Trophoblast cell (in vitro differentiated cells and primary cell): ENCODE data around the gene CTIF.

Experiments used
- DNase-seq, 2 donors: peaks; one replicate each; pipeline ENCODE4 v3.0.0-alpha.2; 2016
- H2AFZ ChIP-seq: 2 replicates; pipeline ENCODE4 v1.6.1; 2013; ENCODE audit warnings: low read length, moderate library complexity, mild to moderate bottlenecking; ENCODE audit not compliant: insufficient read depth, poor library complexity
- H2AK5ac ChIP-seq: 2 replicates; pipeline ENCODE4 v1.6.1; 2013; ENCODE audit warnings: mild to moderate bottlenecking, low read length
- H2BK120ac ChIP-seq: 2 replicates; pipeline ENCODE4 v1.6.1; 2013; ENCODE audit warnings: low read length, mild to moderate bottlenecking, moderate library complexity; ENCODE audit not compliant: insufficient read depth, poor library complexity
- H2BK12ac ChIP-seq: 2 replicates; pipeline ENCODE4 v1.6.1; 2013; ENCODE audit warnings: mild to moderate bottlenecking, low read length, moderate library complexity
- H2BK5ac ChIP-seq: 2 replicates; pipeline ENCODE4 v1.6.1; 2013; ENCODE audit warnings: low read length, low read depth, moderate library complexity, mild to moderate bottlenecking; ENCODE audit not compliant: poor library complexity
- H3K14ac ChIP-seq: 2 replicates; pipeline ENCODE4 v1.6.1; 2013; ENCODE audit warnings: mild to moderate bottlenecking, low read length
- H3K18ac ChIP-seq: 2 replicates; pipeline ENCODE4 v1.6.1; 2013; ENCODE audit warnings: mild to moderate bottlenecking, low read length
- H3K23ac ChIP-seq: 2 replicates; pipeline ENCODE4 v1.6.1; 2013; ENCODE audit warnings: low read length
- H3K27ac ChIP-seq: 2 replicates; pipeline ENCODE4 v1.5.1; 2013; ENCODE audit warnings: low read depth, mild to moderate bottlenecking, inconsistent platforms, low read length, moderate library complexity
- H3K27me3 ChIP-seq: 2 replicates; pipeline ENCODE4 v1.6.1; 2013; ENCODE audit warnings: inconsistent platforms, mild to moderate bottlenecking, low read length, moderate library complexity; ENCODE audit not compliant: insufficient read depth
- H3K36me3 ChIP-seq, 2 experiments: 1 replicate in 1 of 2; 2 replicates in 1 of 2; pipeline ENCODE4 v1.6.1; 2013; ENCODE audit warnings: low read length in 2 of 2, mild to moderate bottlenecking in 2 of 2, moderate library complexity in 1 of 2; ENCODE audit not compliant: insufficient read depth in 2 of 2, control insufficient read depth in 1 of 2
- H3K4ac ChIP-seq: 2 replicates; pipeline ENCODE4 v1.6.1; 2013; ENCODE audit warnings: low read depth, mild to moderate bottlenecking, low read length, moderate library complexity
- H3K4me1 ChIP-seq, 2 experiments: 1 replicate in 1 of 2; 2 replicates in 1 of 2; pipeline ENCODE4 v1.6.1; 2013; ENCODE audit warnings: low read length in 2 of 2, mild to moderate bottlenecking in 2 of 2, moderate library complexity in 1 of 2; ENCODE audit not compliant: insufficient read depth in 2 of 2, control insufficient read depth in 1 of 2
- H3K4me2 ChIP-seq: 2 replicates; pipeline ENCODE4 v1.6.1; 2013; ENCODE audit warnings: inconsistent platforms, mild to moderate bottlenecking, low read length, moderate library complexity
- H3K4me3 ChIP-seq: 2 replicates; pipeline ENCODE4 v1.5.1; 2013; ENCODE audit warnings: mild to moderate bottlenecking, low read depth, low read length, inconsistent platforms
- H3K79me1 ChIP-seq: one replicate; pipeline ENCODE4 v1.6.1; 2013; ENCODE audit warnings: low read length
- H3K79me2 ChIP-seq: 2 replicates; pipeline ENCODE4 v1.6.1; 2013; ENCODE audit warnings: low read length, mild to moderate bottlenecking; ENCODE audit not compliant: control insufficient read depth, insufficient read depth, poor library complexity
- H3K9ac ChIP-seq: 2 replicates; pipeline ENCODE4 v1.6.1; 2013; ENCODE audit warnings: mild to moderate bottlenecking, low read length
- H3K9me3 ChIP-seq: 2 replicates; pipeline ENCODE4 v1.6.1; 2013; ENCODE audit warnings: low read depth, mild to moderate bottlenecking, control low read depth, inconsistent platforms, low read length; ENCODE audit not compliant: insufficient read depth
- H4K12ac ChIP-seq: 2 replicates; pipeline ENCODE4 v1.6.1; 2013; ENCODE audit warnings: low read depth, mild to moderate bottlenecking, low read length, moderate library complexity
- H4K8ac ChIP-seq: 2 replicates; pipeline ENCODE4 v1.6.1; 2013; ENCODE audit warnings: low read depth, mild to moderate bottlenecking, low read length, moderate library complexity
- H4K91ac ChIP-seq: one replicate; pipeline ENCODE4 v1.6.1; 2013; ENCODE audit warnings: low read depth, mild to moderate bottlenecking, low read length, moderate library complexity
- WGBS: extraction: QIAGEN DNeasy Blood & Tissue Kit; methylation state at CpG from one replicate; pipeline ENCODE4 v1.1.7; 2013; ENCODE audit warnings: missing lambda C conversion rate; ENCODE audit not compliant: insufficient read length, insufficient coverage; ENCODE audit errors: extremely low coverage; 5-methylcytosine and 5-hydroxymethylcytosine counted together

Gene CTIF

DNA sequence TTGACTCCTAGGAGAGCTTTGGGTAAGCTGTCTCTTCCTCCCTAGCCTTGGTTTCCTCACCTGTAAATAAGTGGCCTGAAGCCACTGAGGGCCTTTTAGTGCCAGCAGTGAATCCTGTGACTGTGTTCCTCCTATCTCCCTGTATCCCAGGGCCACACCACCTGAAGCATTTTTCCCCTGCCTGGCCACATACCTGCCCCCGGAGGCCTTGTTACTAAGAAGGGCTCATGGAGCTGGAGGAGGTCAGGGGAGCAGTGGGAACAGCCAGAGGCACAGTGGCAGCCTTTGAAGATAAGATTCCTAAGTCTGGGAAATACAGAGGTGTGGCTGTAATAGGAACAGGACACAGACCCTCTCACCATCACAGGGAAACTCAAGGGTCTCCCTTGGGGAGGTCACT, 249.5 kb downstream of the CTIF start:
- H3K18ac ChIP-seq = peak overlapping the region; percentile 91
- H3K27me3 ChIP-seq = no peaks in the 10 kb centered on the region
- no CpG with 5 or more reads among the region's 1 CpG for WGBS
- H3K4me3 ChIP-seq = no peak overlapping the region
- H3K9ac ChIP-seq = no peak overlapping the region
- no peak overlapping the region for H4K12ac ChIP-seq
- peaks cover 50 to 64% of the 10 kb centered on the region in 2 experiments for H3K4me1 ChIP-seq
- H2BK120ac ChIP-seq = peak overlapping the region; percentile 89
- peak overlapping the region; percentile 84 for H2BK12ac ChIP-seq
- H3K9me3 ChIP-seq = no peaks in the 10 kb centered on the region
- H3K27ac ChIP-seq = peak overlapping the region; percentile 93
- DNase-seq = peak; percentile 59 to 68
- H4K91ac ChIP-seq = peak overlapping the region; percentile 96
- no peak overlapping the region for H3K4me2 ChIP-seq
- H3K79me1 ChIP-seq = peaks cover 58% of the 10 kb centered on the region
- peak overlapping the region; percentile 13 for H3K4ac ChIP-seq
- H2AK5ac ChIP-seq = peak overlapping the region; percentile 63
- H4K8ac ChIP-seq = peak overlapping the region; percentile 77
- peak overlapping the region; percentile 71 for H3K14ac ChIP-seq
- peaks cover 3% of the 10 kb centered on the region for H3K79me2 ChIP-seq
- no peaks in the 10 kb centered on the region for H3K36me3 ChIP-seq
- no peak overlapping the region for H3K23ac ChIP-seq
- H2BK5ac ChIP-seq = peak overlapping the region; percentile 96
- no peak overlapping the region for H2AFZ ChIP-seq

DNA sequence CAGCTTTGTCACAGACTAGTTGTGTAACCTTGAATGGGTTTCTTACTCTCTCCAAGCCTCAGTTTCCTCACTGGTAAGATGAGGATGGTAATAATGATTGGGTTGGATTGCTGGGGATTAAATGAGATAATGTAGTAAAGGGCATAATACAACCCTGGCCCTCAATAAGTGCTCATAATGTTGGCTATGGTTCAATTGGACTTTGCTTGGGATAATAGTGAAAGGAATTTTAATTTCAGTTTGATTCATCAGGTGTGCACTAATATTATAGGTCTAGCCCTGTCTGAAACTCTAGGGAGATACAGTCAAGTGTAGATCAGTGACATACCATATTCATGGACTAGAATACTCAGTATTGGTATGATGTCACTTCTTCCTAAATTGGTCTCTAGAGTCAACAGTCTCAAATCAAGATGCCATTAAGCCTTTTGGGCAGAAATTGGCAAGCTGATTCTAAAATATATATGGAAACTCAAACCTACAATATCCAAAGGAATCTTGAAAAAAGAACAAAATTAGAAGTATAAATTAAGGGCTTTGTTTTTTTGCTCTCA, 250.5 kb downstream of the CTIF start:
- H2BK120ac ChIP-seq = no peak overlapping the region
- no peak overlapping the region for H4K8ac ChIP-seq
- H3K14ac ChIP-seq = no peak overlapping the region
- H3K9me3 ChIP-seq = no peaks in the 10 kb centered on the region
- peaks cover 48 to 63% of the 10 kb centered on the region in 2 experiments for H3K4me1 ChIP-seq
- H3K27me3 ChIP-seq = no peaks in the 10 kb centered on the region
- no peak overlapping the region for H3K23ac ChIP-seq
- no peak for DNase-seq
- peaks cover 60% of the 10 kb centered on the region for H3K79me1 ChIP-seq
- H2BK5ac ChIP-seq = peak overlapping the region; percentile 37
- H4K91ac ChIP-seq = no peak overlapping the region
- no peak overlapping the region for H3K18ac ChIP-seq
- H3K36me3 ChIP-seq = no peaks in the 10 kb centered on the region
- H2BK12ac ChIP-seq = no peak overlapping the region
- H3K4me2 ChIP-seq = no peak overlapping the region
- no peak overlapping the region for H2AK5ac ChIP-seq
- H2AFZ ChIP-seq = no peak overlapping the region
- H4K12ac ChIP-seq = no peak overlapping the region
- H3K4ac ChIP-seq = no peak overlapping the region
- no peak overlapping the region for H3K4me3 ChIP-seq
- no peak overlapping the region for H3K9ac ChIP-seq
- no peak overlapping the region for H3K27ac ChIP-seq
- peaks cover 3% of the 10 kb centered on the region for H3K79me2 ChIP-seq

DNA sequence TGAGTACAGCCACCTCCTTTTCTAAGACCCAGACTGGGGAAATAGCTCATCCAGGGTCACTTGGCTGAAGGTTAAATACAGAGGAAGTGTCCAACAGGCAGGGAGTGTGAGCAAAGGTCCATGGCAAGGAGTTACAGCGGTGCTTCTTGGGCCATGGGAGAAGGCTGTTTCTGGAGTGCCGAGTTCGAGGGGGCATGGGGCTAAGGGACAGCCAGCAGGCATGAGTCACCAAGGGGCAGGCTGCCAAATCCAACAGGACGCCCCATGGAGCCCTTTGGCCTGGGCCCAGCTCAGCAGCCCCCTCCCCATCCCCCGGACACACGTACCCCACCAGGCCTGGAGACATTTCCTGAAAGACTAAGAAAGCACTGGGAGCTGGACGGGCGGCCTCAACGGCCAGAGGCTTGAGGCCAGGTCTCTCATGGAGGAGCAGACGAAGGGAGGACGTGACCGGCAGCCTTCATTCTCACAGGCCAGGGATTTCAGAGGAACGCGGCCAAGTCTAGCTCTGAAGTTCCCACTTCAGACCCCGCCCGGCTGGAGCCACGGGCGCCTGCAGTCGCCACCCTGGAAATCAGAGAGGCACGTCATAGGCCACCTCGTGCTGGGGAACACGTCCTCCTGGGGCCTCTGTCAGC, 251.5 kb downstream of the CTIF start:
- H4K8ac ChIP-seq = peak overlapping the region; percentile 28
- peak overlapping the region; percentile 19 for H2BK12ac ChIP-seq
- H3K4me2 ChIP-seq = no peak overlapping the region
- no peak overlapping the region for H3K27ac ChIP-seq
- H3K18ac ChIP-seq = peak overlapping the region; percentile 5
- H2BK5ac ChIP-seq = peak overlapping the region; percentile 10
- no peak overlapping the region for H3K4me3 ChIP-seq
- peak overlapping the region; percentile 66 for H2AK5ac ChIP-seq
- H3K36me3 ChIP-seq = no peaks in the 10 kb centered on the region
- H3K79me1 ChIP-seq = peaks cover 60% of the 10 kb centered on the region
- H2AFZ ChIP-seq = no peak overlapping the region
- no peaks in the 10 kb centered on the region for H3K27me3 ChIP-seq
- H4K91ac ChIP-seq = peak overlapping the region; percentile 52
- H3K14ac ChIP-seq = peak overlapping the region; percentile 12
- no peak overlapping the region for H4K12ac ChIP-seq
- H3K4ac ChIP-seq = peak overlapping the region; percentile 29
- no peak overlapping the region for H3K23ac ChIP-seq
- H2BK120ac ChIP-seq = peak overlapping the region; percentile 86
- DNase-seq = peak in 1 of 2 donors; percentile 28
- H3K79me2 ChIP-seq = peaks cover 3% of the 10 kb centered on the region
- peaks cover 50 to 66% of the 10 kb centered on the region in 2 experiments for H3K4me1 ChIP-seq
- no peak overlapping the region for H3K9ac ChIP-seq
- no CpG with 5 or more reads among the region's 22 CpGs for WGBS
- no peaks in the 10 kb centered on the region for H3K9me3 ChIP-seq

GRCh38 chr18:48790869-48791635, 252.2 kb downstream of the CTIF start:
- no CpG with 5 or more reads among the region's 1 CpG for WGBS
- no peak overlapping the region for H4K12ac ChIP-seq
- H3K27ac ChIP-seq = peak overlapping the region; percentile 8
- H3K79me2 ChIP-seq = peaks cover 3% of the 10 kb centered on the region
- peak overlapping the region; percentile 5 for H3K18ac ChIP-seq
- peak overlapping the region; percentile 86 for H2BK120ac ChIP-seq
- peak overlapping the region; percentile 12 for H3K14ac ChIP-seq
- no peaks in the 10 kb centered on the region for H3K9me3 ChIP-seq
- no peaks in the 10 kb centered on the region for H3K36me3 ChIP-seq
- peak overlapping the region; percentile 10 for H2BK5ac ChIP-seq
- H2AK5ac ChIP-seq = peak overlapping the region; percentile 66
- no peak overlapping the region for H3K4me3 ChIP-seq
- peaks cover 58% of the 10 kb centered on the region for H3K79me1 ChIP-seq
- H2BK12ac ChIP-seq = peak overlapping the region; percentile 19
- H3K4me1 ChIP-seq = peaks cover 50 to 64% of the 10 kb centered on the region in 2 experiments
- no peak overlapping the region for H2AFZ ChIP-seq
- H3K4me2 ChIP-seq = no peak overlapping the region
- no peaks in the 10 kb centered on the region for H3K27me3 ChIP-seq
- H4K91ac ChIP-seq = peak overlapping the region; percentile 52
- peak overlapping the region; percentile 5 for H4K8ac ChIP-seq
- H3K23ac ChIP-seq = peak overlapping the region; percentile 71
- no peak for DNase-seq
- H3K9ac ChIP-seq = no peak overlapping the region
- H3K4ac ChIP-seq = peak overlapping the region; percentile 29
